Stimulated activated CD8-positive, alpha-beta memory T cell treated with anti-CD3 and anti-CD28 coated beads, Interleukin-4, amount 100 ng/mL, for 24 hours (primary cell): ENCODE measurements around the gene IQGAP1.
A peak's percentile ranks its signal among the peaks of the same experiment; 100 is the strongest.
"Not testable (repeated sequence)": the region's sequence is repeated elsewhere in the genome, so short reads cannot be mapped to it uniquely, and the experiment has no call there.

Experiments
- DNase-seq: peaks from one replicate; pipeline ENCODE4 v3.0.0-alpha.2; 2020; ENCODE audit warnings: low read depth

IQGAP1 gene, protein sequence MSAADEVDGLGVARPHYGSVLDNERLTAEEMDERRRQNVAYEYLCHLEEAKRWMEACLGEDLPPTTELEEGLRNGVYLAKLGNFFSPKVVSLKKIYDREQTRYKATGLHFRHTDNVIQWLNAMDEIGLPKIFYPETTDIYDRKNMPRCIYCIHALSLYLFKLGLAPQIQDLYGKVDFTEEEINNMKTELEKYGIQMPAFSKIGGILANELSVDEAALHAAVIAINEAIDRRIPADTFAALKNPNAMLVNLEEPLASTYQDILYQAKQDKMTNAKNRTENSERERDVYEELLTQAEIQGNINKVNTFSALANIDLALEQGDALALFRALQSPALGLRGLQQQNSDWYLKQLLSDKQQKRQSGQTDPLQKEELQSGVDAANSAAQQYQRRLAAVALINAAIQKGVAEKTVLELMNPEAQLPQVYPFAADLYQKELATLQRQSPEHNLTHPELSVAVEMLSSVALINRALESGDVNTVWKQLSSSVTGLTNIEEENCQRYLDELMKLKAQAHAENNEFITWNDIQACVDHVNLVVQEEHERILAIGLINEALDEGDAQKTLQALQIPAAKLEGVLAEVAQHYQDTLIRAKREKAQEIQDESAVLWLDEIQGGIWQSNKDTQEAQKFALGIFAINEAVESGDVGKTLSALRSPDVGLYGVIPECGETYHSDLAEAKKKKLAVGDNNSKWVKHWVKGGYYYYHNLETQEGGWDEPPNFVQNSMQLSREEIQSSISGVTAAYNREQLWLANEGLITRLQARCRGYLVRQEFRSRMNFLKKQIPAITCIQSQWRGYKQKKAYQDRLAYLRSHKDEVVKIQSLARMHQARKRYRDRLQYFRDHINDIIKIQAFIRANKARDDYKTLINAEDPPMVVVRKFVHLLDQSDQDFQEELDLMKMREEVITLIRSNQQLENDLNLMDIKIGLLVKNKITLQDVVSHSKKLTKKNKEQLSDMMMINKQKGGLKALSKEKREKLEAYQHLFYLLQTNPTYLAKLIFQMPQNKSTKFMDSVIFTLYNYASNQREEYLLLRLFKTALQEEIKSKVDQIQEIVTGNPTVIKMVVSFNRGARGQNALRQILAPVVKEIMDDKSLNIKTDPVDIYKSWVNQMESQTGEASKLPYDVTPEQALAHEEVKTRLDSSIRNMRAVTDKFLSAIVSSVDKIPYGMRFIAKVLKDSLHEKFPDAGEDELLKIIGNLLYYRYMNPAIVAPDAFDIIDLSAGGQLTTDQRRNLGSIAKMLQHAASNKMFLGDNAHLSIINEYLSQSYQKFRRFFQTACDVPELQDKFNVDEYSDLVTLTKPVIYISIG (N-terminal part only)

DNA sequence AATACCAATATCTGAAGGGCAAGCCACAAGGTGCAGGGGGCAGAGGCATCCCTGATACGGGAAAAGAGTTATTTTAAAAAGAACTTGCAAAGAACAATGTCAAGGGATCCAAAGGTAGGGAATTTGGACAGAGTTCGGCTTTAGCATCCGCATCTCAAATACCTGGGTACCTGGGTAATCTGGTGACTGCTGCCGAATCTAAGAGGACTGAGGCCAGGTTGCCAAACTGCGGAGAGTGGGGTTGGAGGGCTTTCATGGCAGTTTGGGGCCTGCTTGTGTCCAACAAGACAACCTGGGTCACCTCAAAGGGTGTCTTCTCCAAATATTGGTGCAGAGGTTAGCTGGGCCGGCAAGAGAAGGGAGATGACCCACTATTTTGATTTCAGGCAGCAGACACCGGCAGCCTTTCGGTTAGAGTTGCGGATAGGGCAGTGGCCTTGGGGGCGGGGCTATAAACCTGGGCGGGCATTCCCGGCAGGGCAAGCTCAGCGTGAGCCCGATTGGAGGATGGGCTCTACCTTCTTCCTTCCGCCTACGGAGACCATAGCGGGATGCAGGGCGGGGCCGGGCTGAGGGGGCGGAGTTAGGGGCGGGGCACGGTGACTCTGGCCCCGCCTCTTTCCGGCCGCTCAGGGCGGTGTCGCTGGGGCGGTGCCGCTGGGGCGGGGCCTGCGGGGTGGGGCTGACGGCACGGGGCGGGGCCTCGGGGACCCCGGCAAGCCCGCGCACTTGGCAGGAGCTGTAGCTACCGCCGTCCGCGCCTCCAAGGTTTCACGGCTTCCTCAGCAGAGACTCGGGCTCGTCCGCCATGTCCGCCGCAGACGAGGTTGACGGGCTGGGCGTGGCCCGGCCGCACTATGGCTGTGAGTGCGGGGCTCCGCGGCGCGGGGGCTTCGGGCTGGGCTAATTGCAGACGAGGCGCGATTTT is at the start of gene IQGAP1:
IQGAP1 (plus strand) TSS at position 709 of the 928 bp plus-strand sequence; CDS start at position 809, 100 bp downstream.
- DNase-seq = peak; percentile 95

DNA sequence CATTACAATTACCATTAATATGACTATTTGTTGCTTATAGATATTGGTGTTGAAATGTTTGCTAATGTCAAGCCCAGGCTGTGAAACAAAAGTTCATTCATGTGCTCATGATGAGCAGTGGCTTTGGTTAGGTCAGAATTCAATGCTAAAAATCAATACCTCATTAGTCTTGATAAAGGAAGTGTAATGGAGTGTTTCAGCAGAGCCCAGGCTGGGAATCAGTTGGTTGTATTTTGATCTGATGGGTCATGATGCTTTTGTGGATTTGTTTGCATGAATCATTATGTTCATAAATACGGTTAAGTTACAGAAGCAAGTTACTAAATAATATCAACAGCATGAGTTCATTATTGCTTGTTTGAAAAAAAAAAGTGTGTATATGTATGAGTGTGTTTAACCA is 49.5 kb upstream of the IQGAP1 start:
- no peak for DNase-seq

DNA sequence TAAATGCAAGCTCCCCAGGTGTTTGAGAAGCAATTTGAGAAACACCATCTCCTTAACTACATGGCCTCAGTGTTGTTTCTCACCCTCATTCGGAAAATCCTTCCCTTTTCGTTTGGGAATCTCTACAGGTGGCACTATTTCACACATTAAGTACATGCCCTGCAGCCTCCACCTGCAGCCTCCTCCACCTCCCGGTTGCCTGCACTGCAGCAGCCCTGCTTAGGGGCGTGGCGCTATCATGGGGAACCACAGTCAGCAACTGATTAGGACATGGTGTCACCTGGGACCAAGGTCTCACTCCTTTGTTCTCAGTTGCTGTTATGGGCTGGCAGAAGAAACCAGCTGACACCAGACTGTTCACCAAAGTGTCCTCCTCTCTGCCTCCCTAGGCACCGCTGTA is 47.7 kb upstream of the IQGAP1 start:
- DNase-seq = no peak

DNA sequence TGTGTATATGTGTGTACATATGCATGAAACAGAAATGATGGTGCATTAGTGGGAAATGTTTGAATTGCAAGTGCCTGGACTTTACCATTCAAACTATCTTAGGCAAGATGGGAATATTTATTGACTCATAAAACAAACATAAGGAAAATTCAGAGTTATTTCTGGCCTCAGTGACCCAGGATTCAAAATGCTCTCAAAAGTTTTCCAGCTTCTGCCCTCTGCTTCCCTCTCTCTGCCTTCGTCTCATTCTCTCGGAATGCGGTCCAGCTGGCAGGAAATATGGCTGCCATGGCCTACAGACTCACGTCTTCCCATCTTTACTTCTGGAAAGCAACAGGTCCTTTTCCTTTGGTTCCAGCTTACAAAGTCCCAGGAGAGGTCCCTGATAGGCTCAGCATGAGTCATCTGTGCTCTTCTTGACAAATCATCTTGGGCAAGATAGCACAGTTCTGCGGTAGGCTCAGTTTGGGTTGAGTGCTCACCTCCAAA is 44.7 kb upstream of the IQGAP1 start:
- no peak for DNase-seq

DNA sequence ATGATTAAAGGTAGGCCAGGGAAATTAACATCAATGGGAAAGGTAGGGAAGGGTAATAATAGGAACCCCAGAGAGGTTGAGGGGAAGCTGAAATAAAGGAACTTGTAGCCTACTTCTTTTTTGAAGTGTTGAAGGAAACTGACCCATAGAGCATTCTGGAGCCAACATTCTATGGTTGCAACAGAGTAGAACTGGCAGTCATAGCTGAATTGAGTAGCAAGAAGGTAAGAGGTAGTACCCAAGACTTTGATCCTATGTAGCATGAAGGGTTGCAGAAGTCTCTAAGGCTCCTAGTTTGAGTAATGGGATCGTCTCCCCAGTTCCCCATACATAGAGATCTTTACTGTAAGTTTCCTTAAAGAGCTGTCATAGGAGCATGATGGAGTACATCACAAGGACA is 43.4 kb upstream of the IQGAP1 start:
- no peak for DNase-seq

DNA sequence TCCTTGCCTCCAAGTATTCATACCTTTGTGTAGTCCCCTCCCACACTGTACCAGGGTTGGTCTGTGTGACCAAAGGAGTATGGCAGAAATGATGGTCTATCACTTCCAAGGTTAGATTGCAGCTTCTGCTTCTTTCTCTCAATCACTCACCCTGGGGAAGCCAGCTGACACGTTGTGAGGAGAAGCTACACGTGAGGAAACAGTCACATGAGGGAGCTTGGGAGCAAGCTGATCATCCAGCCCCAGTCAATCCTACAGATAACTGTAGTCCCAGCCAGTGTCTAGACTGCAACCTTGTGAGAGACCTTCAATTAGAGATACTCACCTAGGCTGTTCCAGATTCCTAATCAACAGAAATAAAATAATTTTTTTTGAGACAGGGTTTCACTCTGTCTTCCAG is 42.2 kb upstream of the IQGAP1 start:
- no peak for DNase-seq

DNA sequence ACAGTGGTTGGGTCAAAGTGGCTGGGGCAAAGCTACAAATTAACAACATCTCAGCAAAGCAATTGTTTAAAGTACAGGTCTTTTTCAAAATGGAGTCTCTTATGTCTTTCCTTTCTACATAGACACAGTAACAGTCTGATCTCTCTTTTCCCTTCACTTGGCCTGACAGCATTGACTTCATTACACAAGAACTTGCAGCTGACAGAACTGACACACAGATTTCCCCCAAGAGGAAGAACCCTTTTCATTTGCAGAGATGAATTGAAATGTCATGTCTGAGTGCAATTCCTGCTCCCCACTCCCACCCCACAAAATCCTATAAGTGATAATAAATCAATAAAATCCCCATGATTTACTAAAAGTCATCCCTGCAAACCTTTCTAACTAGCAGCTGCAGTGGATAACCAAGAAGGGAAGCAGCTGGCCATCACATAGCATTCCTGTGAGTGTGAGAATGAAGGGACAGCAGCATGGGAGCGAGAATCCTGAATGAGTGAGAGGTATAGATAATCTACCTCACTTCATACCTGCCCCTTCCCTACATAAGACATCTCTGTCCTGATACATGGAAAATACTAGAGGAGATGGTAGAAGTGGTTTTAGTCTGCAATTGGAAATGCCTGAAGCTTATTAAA is 40.5 kb upstream of the IQGAP1 start:
- DNase-seq = not testable (repeated sequence)

DNA sequence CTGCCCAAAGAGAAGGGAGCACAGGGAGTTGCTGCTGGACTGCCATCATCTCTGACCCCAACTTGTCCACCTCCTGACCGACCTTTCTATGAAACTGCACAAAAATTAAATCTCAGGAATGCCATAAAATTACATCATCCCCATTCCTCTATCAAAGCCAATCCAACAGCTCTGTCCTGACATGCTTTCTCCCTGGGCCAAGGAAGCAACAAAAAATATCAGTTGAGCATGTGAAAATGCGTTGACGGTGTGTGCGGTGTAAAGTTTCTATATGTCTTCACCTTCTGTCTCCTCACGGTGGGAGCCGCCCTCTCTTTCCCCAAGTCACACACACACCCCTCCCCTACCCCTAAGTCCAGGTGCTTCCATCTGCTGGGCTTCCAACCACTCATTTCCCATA is 39.6 kb upstream of the IQGAP1 start:
- DNase-seq = no peak

DNA sequence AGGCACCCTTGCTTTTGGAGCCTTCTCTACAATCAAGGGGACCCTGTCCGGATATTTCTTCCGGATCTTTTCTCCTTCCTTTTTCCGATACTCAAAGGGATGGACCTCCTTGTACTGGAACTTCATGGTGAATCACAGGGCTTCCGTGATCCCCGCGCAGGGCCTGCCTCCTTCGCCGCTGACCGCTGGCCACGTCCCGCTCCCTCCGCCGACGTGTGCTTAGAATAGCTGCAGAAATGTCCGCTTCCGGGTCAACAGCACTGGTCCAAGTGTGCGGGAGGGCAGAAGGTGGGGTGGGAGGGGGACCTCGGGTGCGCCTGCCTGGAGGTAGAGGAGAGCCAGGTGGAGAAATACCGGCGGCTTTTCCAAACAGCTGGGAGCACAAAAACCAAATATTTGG is 39.0 kb upstream of the IQGAP1 start:
- no peak for DNase-seq

DNA sequence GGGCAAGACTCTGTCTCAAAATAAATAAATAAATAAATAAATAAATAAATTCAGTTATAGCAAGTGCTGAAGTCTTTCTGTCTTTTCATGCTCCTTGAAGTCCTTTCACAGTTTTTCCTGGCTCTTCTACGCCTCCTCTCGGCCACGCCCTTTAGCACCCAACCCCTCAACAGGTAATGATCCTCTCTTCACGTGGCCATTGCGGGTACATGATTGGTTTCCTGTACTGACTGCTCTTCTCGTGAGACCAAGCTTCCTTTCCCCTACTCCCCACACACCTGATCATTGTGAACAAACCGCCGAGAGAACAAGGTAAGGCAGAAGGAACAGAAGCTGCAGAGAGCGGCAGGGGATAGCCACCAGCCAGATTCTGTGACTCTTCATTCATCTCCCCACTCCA is 38.2 kb upstream of the IQGAP1 start:
- no peak for DNase-seq

DNA sequence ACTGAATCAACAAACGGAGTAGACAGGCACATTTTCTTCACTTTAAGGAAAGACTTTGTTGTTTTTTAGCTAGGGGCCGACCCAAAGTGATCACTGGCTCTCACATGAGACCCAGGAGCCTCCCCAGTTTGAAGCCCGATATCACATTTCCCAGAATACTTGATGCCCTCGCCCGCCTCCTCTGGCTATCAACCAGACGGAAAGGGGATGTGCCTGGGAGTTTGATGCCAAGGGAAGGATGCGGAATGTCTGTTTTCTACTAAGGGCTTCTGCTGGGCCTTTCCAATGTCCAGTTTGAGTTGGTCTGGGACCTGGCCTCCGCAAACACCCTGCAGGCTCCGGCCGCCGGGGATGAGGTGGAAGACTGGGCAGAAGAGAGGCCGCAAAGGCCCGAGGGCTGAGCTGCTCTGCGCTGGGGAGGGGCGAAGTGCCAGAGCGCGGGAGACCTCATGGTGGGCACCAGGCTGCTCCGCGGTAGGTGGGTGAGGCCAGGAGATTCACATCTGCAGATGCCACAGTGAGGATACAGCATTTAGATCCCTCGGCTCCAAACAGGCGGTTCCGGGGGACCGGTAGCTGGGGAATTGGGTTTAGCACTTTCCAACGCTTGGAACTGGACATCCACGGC is 36.4 kb upstream of the IQGAP1 start:
- DNase-seq = no peak

DNA sequence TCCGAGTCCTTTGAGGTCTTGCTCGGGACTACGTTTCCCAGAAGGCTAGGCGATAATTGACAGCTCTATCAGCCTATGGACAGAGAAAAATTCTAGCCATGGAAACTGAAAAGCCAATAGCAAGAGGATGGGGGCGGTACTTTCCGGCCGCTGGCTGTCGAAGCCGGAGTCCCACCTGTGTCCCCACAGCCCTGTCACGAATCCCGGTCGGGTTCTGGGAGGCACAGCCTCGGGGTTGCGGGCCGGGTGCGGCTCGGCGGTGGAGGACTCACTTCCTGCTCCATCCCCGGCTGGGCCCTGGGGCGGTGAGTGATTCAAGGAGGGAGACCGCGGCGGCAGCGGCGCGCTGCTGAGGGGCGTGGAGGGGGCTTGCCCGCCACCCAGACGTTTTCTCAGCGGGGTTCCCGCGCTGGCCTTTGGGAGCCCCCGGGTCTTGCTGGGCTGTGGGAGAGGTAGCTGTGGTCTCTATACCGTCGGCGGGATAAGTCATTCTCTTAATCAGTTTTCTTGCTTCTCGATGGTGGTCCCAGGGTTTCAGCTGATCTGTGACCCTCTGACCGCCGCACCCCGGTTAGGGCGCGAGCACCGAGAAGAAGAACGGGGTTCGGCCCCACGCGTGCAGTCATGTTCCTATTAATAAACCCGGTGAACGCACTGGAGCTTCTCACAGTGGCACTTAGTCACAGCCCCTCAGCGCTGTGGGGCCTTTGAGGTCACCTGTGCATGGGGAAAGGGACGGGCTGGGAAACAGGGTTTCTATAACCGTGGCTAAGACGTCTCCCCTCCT is 35.7 kb upstream of the IQGAP1 start, which contains the start of gene ZNF774:
ZNF774 (plus strand) TSS at position 178 of the 787 bp plus-strand sequence. CDS start 2,377 bp downstream, outside the sequence.
- DNase-seq = peak; percentile 81

DNA sequence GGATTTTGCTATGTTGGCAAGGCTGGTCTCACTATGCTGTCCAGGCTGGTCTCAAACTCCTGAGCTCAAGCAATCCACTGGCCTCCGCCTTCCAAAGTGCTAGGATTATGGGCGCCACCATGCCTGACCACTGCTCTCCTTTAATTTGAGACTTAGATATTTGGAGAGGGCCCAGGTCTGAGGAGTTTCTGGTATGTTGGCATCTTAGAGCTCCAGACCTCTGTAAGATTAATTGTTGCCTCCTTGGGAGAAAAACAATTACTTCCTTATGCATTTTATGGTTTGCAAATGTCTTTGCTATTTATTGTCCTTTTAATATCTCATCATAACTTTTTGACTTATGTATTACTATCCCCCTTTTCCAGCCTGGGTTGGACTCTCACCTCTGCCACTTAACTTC is 33.1 kb upstream of the IQGAP1 start:
- DNase-seq = no peak

DNA sequence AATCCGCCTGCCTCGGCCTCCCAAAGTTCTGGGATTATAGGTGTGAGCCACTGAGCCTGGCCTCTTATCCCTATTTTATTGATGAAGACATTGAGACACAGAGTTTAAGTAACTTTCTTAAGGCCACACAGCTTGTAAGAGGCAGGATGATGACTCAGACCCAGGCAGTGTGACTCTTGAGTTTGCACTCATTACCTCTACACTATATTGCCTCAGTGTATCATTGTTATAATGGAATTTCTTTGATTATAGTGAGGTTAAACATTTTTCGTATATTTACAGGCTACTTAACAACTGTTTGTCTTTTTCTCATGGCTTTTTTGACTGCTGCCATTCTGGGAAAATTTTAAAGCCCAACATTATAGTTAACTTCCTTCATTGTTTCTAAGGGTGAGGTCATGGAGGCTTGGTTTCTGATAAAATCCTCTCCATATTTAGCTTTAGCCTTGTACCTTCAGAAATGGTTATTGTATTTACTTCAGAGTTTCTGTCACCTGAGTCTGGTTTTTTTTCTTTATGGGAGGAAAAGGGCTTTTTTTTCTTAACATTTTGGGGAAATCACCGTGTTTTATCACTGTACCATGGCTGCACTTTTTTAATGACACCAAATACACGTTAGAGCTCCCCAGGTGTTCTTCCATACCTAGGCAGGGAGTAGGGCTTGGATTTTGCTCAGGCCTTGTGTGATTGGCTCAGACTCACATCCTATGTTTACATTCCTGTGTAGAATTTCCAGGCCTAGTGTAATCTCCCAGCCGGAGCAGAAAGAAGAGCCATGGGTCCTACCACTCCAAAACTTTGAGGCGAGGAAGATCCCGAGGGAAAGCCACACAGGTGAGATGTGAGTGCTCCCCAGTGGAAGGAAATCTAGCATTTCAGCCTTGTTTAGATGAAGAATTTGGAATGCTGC is 29.7 kb upstream of the IQGAP1 start:
- DNase-seq = no peak

DNA sequence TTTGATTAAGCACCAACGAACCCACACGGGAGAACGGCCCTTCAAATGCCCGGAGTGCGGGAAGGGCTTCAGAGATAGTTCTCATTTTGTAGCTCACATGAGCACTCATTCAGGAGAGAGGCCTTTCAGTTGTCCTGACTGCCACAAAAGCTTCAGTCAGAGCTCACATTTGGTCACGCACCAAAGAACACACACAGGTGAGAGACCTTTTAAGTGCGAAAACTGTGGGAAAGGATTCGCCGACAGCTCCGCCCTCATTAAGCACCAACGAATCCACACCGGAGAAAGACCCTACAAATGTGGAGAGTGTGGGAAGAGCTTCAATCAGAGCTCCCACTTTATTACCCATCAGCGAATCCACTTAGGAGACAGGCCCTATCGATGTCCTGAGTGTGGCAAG is 27.3 kb upstream of the IQGAP1 start:
- no peak for DNase-seq

DNA sequence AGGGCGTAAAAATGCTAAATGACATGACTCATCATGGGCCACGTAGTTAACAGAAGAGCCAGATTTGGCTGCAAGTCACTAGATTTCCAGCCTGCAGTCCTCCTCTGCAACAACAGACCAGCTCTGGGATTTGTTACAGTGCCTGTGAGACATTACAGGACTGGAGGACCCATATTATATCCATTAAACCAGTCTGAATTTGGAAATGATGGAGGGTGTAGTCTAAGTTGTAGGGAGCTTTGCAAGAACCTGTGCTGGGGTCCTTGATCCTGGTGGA is 25.2 kb upstream of the IQGAP1 start:
- no peak for DNase-seq

DNA sequence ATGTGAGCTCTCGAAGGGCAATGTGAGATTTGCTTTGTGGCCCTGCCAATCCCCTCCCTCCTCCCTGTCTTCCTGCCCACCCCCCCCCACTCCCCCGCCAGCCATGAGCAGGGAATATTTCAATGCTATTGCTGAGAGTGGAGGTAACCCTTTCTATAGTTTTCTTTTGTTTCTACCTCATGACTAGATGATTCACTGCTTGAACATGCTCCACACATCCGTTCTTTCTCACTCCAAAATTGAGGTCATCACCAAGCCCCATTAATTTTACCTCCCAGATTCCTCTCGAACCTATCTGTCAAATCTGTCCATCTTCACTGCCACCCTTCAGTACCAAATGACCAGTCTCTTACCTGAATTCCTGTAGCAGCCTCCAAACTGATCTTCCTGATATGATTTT is 23.8 kb upstream of the IQGAP1 start:
- no peak for DNase-seq

DNA sequence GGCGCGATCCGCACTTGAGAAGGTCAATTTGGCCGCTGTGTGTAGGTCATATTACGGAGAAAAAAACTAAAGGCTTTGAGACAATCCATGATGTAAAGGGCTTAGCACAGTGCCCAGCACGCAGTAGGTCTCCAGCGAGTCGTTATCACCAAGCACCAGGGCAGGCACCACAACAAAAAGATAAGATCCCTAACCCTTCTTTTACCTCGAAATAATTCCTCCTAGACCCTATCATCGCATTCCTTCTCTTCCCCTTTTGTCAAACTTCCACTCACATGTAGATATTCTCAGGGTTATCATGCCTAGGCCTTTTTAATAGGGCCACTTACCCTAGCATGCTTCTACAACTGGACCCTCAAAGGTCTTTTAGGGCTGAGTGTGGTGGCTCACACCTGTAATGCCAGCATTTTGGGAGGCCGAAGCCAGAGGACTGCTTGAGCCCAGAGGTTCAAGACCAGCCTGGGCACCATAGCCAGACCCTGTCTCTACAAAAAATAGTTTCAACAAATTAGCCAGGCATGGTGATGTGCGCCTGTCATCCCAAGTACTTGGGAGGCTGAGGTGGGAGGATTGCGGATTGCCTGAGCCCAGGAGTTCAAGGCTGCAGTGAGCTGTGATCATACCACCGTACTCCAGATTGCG is 22.5 kb upstream of the IQGAP1 start:
- no peak for DNase-seq
